ENCODE results near the gene CEP41. TPM values are rescaled to one million over a fixed set of nuclear protein-coding genes. Genes with fewer than 3 reads are reported as not detected.

The CEP41 gene
- total RNA-seq, 2 donors from 2014 or later, result 6.9 to 8.3 TPM

GRCh38 chr7:130350945-130351790, 89.6 kb downstream of the CEP41 start:
- Histone ChIP-seq H3K27ac (no peak overlapping the region), H3K36me3 (replicated peaks in 1 of 2; ENCODE audit: insufficient read depth in 1 of 2, low read depth in 2 of 2) (no peaks in the 10 kb centered on the region), H3K4me3 (no peak overlapping the region), H3K9me3 (no peaks in the 10 kb centered on the region), H3K4me1 (peaks cover 3% of the 10 kb centered on the region), H3K27me3 (no peaks in the 10 kb centered on the region)
- ATAC-seq, result no peak
- 69 to 77% methylated on average over 15 to 20 of the region's 20 CpGs for WGBS, 2 donors
- TF ChIP-seq, protein P1, sequence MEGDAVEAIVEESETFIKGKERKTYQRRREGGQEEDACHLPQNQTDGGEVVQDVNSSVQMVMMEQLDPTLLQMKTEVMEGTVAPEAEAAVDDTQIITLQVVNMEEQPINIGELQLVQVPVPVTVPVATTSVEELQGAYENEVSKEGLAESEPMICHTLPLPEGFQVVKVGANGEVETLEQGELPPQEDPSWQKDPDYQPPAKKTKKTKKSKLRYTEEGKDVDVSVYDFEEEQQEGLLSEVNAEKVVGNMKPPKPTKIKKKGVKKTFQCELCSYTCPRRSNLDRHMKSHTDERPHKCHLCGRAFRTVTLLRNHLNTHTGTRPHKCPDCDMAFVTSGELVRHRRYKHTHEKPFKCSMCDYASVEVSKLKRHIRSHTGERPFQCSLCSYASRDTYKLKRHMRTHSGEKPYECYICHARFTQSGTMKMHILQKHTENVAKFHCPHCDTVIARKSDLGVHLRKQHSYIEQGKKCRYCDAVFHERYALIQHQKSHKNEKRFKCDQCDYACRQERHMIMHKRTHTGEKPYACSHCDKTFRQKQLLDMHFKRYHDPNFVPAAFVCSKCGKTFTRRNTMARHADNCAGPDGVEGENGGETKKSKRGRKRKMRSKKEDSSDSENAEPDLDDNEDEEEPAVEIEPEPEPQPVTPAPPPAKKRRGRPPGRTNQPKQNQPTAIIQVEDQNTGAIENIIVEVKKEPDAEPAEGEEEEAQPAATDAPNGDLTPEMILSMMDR (IDR thresholded peaks at IDR 0.05), result no peak
- TF ChIP-seq POLR2A (IDR thresholded peaks at IDR 0.05), result no peak
- DNase-seq, result no peak
- intact Hi-C loops (cut with DNase I), result no loop called here

- Histone ChIP-seq H3K27me3 (no peaks in the 10 kb centered on the region), H3K4me3 (no peak overlapping the region)
- no peak for DNase-seq
These were observed 90.7 kb downstream of the CEP41 start for GRCh38 chr7:130349911-130350782.

DNA sequence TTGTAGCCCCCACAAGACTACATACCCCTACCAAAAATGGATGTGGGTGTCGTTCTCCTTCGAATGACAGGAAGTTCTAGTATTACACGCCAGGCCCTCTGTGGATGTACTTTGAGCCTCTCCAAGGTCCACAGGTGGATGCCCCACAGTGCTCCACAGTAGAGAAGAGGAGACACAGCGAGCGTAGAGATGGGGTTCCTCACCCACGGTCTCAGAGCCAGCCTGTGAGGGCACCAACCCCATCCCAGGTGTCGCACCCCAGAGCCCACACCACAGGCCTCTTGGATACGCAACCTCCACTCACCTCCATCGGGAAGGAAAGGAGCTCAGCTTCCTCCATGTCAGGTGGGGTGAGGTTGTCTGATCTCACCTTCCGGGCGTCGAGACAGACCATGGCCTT, 93.9 kb downstream of the CEP41 start:
- no peaks in the 10 kb centered on the region for H3K4me1 ChIP-seq
- no peak overlapping the region for H3K27ac ChIP-seq
- intact Hi-C loops (cut with DNase I), result loop anchor here (10.0 kb wide), 1 partner anchor 52 kb away; the partner anchor contains the start of gene CPA4
- no peak overlapping the region for H3K4me3 ChIP-seq
- DNase-seq, result no peak
- 83 to 89% methylated on average over 11 of the region's 12 CpGs for WGBS, 2 donors
- ATAC-seq, result no peak
- H3K9me3 ChIP-seq, result no peaks in the 10 kb centered on the region
- H3K27me3 ChIP-seq, result no peaks in the 10 kb centered on the region
- no peaks in the 10 kb centered on the region for H3K36me3 ChIP-seq (replicated peaks in 1 of 2; ENCODE audit: insufficient read depth in 1 of 2, low read depth in 2 of 2)
- TF ChIP-seq, protein P1 (IDR thresholded peaks at IDR 0.05), result no peak
- TF ChIP-seq POLR2A (IDR thresholded peaks at IDR 0.05), result no peak

More at GRCh38 chr7:130349911-130350782, 90.7 kb downstream of the CEP41 start:
- WGBS, 2 donors, result 78 to 82% methylated on average over 15 to 16 of the region's 16 CpGs
- H3K36me3 ChIP-seq (replicated peaks in 1 of 2; ENCODE audit: insufficient read depth in 1 of 2, low read depth in 2 of 2), result no peaks in the 10 kb centered on the region
- H3K27ac ChIP-seq, result no peak overlapping the region
- H3K9me3 ChIP-seq, result no peaks in the 10 kb centered on the region
- intact Hi-C loops (cut with DNase I), result loop anchor here (10.0 kb wide), 1 partner anchor 55 kb away; the partner anchor contains the start of gene CPA4
- TF ChIP-seq, protein P1 (IDR thresholded peaks at IDR 0.05), result no peak
- TF ChIP-seq POLR2A (IDR thresholded peaks at IDR 0.05), result no peak
- no peaks in the 10 kb centered on the region for H3K4me1 ChIP-seq
- no peak for ATAC-seq

GRCh38 chr7:130346177-130346905, 94.5 kb downstream of the CEP41 start:
- WGBS, 2 donors, result 81 to 96% methylated on average over 10 of the region's 10 CpGs
- Histone ChIP-seq H3K27ac (no peak overlapping the region), H3K27me3 (no peaks in the 10 kb centered on the region), H3K9me3 (no peaks in the 10 kb centered on the region), H3K4me1 (no peaks in the 10 kb centered on the region), H3K4me3 (no peak overlapping the region), H3K36me3 (replicated peaks in 1 of 2; ENCODE audit: insufficient read depth in 1 of 2, low read depth in 2 of 2) (no peaks in the 10 kb centered on the region)
- no peak for DNase-seq
- no peak for TF ChIP-seq POLR2A (IDR thresholded peaks at IDR 0.05)
- TF ChIP-seq, protein P1 (IDR thresholded peaks at IDR 0.05), result no peak
- no peak for ATAC-seq
- intact Hi-C loops (cut with DNase I), result loop anchor here (10.0 kb wide), 1 partner anchor 52 kb away; the partner anchor contains the start of gene CPA4

Measured in body of pancreas (tissue), 4 donors.